Smooth muscle cell (in vitro differentiated cells): ENCODE results near the gene CACNA1C. TPM values are rescaled to one million over a fixed set of nuclear protein-coding genes. Genes with fewer than 3 reads are reported as not detected.

Experiments used
- DNase-seq: peaks from one replicate; lab custom pipeline; 2025; ENCODE audit not compliant: unreplicated experiment; lab: John Stamatoyannopoulos, UW
- H2AFZ ChIP-seq: fragments of 200-600 bp; sonication (generic); 2 replicates; pipeline ENCODE4 v1.6.0; 2016; ENCODE audit warnings: antibody characterized with exemption, low read depth, mild to moderate bottlenecking
- H3F3A ChIP-seq: fragments of 200-600 bp; sonication (generic); 2 replicates; pipeline ENCODE4 v1.6.0; 2017; ENCODE audit warnings: antibody characterized with exemption, low read depth
- H3K27ac ChIP-seq: fragments of 200-600 bp; sonication (generic); 2 replicates; pipeline ENCODE4 v1.5.1; 2016; ENCODE audit warnings: low read depth, mild to moderate bottlenecking
- H3K27me3 ChIP-seq: fragments of 200-600 bp; sonication (generic); 2 replicates; pipeline ENCODE4 v1.6.1; 2016; ENCODE audit warnings: low read depth, mild to moderate bottlenecking
- H3K36me3 ChIP-seq: fragments of 200-600 bp; sonication (generic); 2 replicates; pipeline ENCODE4 v1.5.1; 2016; ENCODE audit warnings: low read depth
- H3K4me1 ChIP-seq: fragments of 200-600 bp; sonication (generic); 2 replicates; pipeline ENCODE4 v1.5.1; 2016; ENCODE audit warnings: low read depth
- H3K4me2 ChIP-seq: fragments of 200-600 bp; sonication (generic); 2 replicates; pipeline ENCODE4 v1.6.0; 2016; ENCODE audit warnings: mild to moderate bottlenecking
- H3K4me3 ChIP-seq: fragments of 200-600 bp; sonication (generic); 2 replicates; pipeline ENCODE4 v1.5.1; 2016; ENCODE audit warnings: mild to moderate bottlenecking
- H3K79me2 ChIP-seq: fragments of 200-600 bp; sonication (generic); 2 replicates; pipeline ENCODE4 v1.6.0; 2016; ENCODE audit warnings: low read depth, mild to moderate bottlenecking
- H3K9ac ChIP-seq: fragments of 200-600 bp; sonication (generic); 2 replicates; pipeline ENCODE4 v1.6.0; 2016; ENCODE audit warnings: low read depth
- H3K9me3 ChIP-seq: fragments of 200-600 bp; sonication (generic); replicated peaks from 2 replicates; pipeline ENCODE4 v1.5.1; 2016; ENCODE audit warnings: low read depth
- H4K20me1 ChIP-seq: fragments of 200-600 bp; sonication (generic); 2 replicates; pipeline ENCODE4 v1.6.0; 2016; ENCODE audit warnings: low read depth
- WGBS: methylation state at CpG from one replicate; pipeline ENCODE4 v1.1.7; 2016; ENCODE audit warnings: low lambda C conversion rate; 5-methylcytosine and 5-hydroxymethylcytosine counted together
- polyA plus RNA-seq: library from polyadenylated mRNA; unstranded; fragments of >200 nt; fragmentation: Nextera tagmentation; extraction: Ambion mirVana; gene quantifications from 2 replicates; pipeline ENCODE4 v1.2.1, GENCODE V29; 2016
- total RNA-seq: library from RNA; depleted of rRNA; stranded (reverse); fragments of >200 nt; gene quantifications from 2 replicates; pipeline ENCODE4 v1.2.3, GENCODE V29; 2014
- TF ChIP-seq, protein P1 (sequence below): fragments of 200-600 bp; sonication (generic); IDR thresholded peaks from 2 replicates; pipeline ENCODE4 v1.5.1; 2017; ENCODE audit warnings: borderline replicate concordance, mild to moderate bottlenecking, antibody characterized with exemption; ENCODE audit not compliant: insufficient read depth, poor library complexity, severe bottlenecking

Gene CACNA1C
- total and polyA plus RNA-seq, 2 experiments from 2014 or later: 1.6 to 4.5 TPM

- H3K79me2 ChIP-seq: no peaks in the 10 kb centered on the region
- TF ChIP-seq, protein P1, sequence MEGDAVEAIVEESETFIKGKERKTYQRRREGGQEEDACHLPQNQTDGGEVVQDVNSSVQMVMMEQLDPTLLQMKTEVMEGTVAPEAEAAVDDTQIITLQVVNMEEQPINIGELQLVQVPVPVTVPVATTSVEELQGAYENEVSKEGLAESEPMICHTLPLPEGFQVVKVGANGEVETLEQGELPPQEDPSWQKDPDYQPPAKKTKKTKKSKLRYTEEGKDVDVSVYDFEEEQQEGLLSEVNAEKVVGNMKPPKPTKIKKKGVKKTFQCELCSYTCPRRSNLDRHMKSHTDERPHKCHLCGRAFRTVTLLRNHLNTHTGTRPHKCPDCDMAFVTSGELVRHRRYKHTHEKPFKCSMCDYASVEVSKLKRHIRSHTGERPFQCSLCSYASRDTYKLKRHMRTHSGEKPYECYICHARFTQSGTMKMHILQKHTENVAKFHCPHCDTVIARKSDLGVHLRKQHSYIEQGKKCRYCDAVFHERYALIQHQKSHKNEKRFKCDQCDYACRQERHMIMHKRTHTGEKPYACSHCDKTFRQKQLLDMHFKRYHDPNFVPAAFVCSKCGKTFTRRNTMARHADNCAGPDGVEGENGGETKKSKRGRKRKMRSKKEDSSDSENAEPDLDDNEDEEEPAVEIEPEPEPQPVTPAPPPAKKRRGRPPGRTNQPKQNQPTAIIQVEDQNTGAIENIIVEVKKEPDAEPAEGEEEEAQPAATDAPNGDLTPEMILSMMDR: no peak
- 74% methylated on average over 15 of the region's 15 CpGs for WGBS
Observed at GRCh38 chr12:2035431-2036055, 17.2 kb upstream of the CACNA1C start.

DNA sequence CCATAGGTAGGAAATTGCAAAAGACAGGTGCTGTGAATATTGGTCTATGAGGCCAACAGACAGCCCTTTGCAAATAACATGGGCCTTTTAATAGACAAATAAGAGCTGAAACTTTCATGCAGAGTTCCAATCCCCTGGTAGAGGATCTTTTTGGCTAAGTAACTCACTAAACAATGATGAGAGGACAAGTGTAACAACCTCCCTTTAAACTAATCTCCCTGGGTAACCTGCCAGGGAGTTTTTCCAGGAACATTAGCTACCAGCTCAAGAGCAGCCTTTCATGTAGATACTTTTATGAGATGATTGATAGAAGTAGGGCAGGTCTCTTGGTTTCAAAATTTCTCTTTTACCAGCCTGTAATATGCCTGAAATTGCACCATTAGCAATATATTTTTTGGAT lies 13.8 kb upstream of the CACNA1C start:
- Histone ChIP-seq H4K20me1 (no peaks in the 10 kb centered on the region), H2AFZ (no peak overlapping the region), H3F3A (no peaks in the 10 kb centered on the region), H3K9me3 (no peaks in the 10 kb centered on the region), H3K4me3 (no peak overlapping the region), H3K27ac (no peak overlapping the region), H3K27me3 (no peaks in the 10 kb centered on the region), H3K79me2 (no peaks in the 10 kb centered on the region), H3K9ac (no peak overlapping the region), H3K4me1 (peaks cover 5% of the 10 kb centered on the region), H3K36me3 (no peaks in the 10 kb centered on the region), H3K4me2 (no peak overlapping the region)
- DNase-seq: no peak
- TF ChIP-seq, protein P1: no peak

More at GRCh38 chr12:2035431-2036055, 17.2 kb upstream of the CACNA1C start:
- Histone ChIP-seq H3K4me1 (peaks cover 5% of the 10 kb centered on the region), H3K27ac (no peak overlapping the region), H3K36me3 (no peaks in the 10 kb centered on the region), H3K27me3 (no peaks in the 10 kb centered on the region), H3K4me2 (peak overlapping the region; percentile 91), H3K4me3 (peak overlapping the region; percentile 53), H3K9me3 (no peaks in the 10 kb centered on the region), H2AFZ (peak overlapping the region; percentile 90), H3F3A (no peaks in the 10 kb centered on the region), H4K20me1 (no peaks in the 10 kb centered on the region), H3K9ac (no peak overlapping the region)
- DNase-seq: no peak

- TF ChIP-seq, protein P1: no peak
- Histone ChIP-seq H3K27ac (no peak overlapping the region), H3K4me2 (no peak overlapping the region), H3K4me3 (no peak overlapping the region), H4K20me1 (no peaks in the 10 kb centered on the region), H3F3A (no peaks in the 10 kb centered on the region), H3K79me2 (no peaks in the 10 kb centered on the region), H3K9me3 (no peaks in the 10 kb centered on the region), H2AFZ (no peak overlapping the region), H3K4me1 (no peaks in the 10 kb centered on the region), H3K36me3 (no peaks in the 10 kb centered on the region), H3K9ac (no peak overlapping the region), H3K27me3 (no peaks in the 10 kb centered on the region)
- 100% methylated on average over 2 of the region's 2 CpGs for WGBS
- DNase-seq: no peak
Observed at GRCh38 chr12:2043054-2043453, 9.7 kb upstream of the CACNA1C start.

DNA sequence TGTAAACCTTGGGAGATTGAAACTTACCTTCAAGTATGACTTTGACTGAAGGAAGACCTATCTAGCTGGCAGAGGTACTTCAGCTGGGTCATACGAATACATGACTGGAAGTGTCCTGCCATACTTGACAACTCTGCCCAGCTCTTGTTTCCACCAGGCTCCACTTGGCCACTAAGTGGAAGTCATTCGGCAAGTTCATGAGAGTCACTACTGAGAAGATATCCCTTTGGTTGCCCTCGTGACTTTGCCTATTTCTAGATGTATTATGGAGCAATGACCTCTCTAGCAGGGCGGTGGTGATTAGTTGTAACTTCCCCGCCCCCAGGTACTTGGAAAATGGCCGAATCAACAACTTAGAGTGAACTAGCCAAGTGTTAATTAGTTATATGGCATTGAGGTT lies 8.6 kb upstream of the CACNA1C start:
- no peak overlapping the region for H3K9ac ChIP-seq
- H3K79me2 ChIP-seq: no peaks in the 10 kb centered on the region
- no peak overlapping the region for H2AFZ ChIP-seq
- no peak for DNase-seq
- H4K20me1 ChIP-seq: no peaks in the 10 kb centered on the region
- H3K27me3 ChIP-seq: no peaks in the 10 kb centered on the region
- no peaks in the 10 kb centered on the region for H3K9me3 ChIP-seq
- WGBS: 96% methylated on average over 6 of the region's 6 CpGs
- no peaks in the 10 kb centered on the region for H3F3A ChIP-seq
- no peaks in the 10 kb centered on the region for H3K4me1 ChIP-seq
- H3K4me2 ChIP-seq: no peak overlapping the region
- TF ChIP-seq, protein P1: no peak
- H3K27ac ChIP-seq: no peak overlapping the region
- no peaks in the 10 kb centered on the region for H3K36me3 ChIP-seq
- H3K4me3 ChIP-seq: no peak overlapping the region
